Gastroesophageal sphincter (tissue), 4 donors: ENCODE results near the gene NCKIPSD. TPM values are rescaled to one million over a fixed set of nuclear protein-coding genes. Genes with fewer than 3 reads are reported as not detected.

Experiments used
- ATAC-seq: fragments of 150-250 bp; one replicate; pipeline ENCODE4 v1.9.1; 2016; ENCODE audit warnings: mild to moderate bottlenecking, moderate library complexity
- H3K27ac ChIP-seq, 4 donors: fragments of 200-600 bp; sonication (generic) in 3 of 4; 1 replicate in 3 of 4; 2 replicates in 1 of 4; pipeline ENCODE4 v1.5.1; 2016 to 2019
- H3K27me3 ChIP-seq: fragments of 200-600 bp; sonication (generic); one replicate; pipeline ENCODE4 v1.5.1; 2019
- H3K36me3 ChIP-seq, 2 donors: fragments of 200-600 bp; sonication (generic); one replicate each; pipeline ENCODE4 v1.5.1; 2019; ENCODE audit warnings: control low read depth in 1 of 2
- H3K4me1 ChIP-seq, 3 donors: fragments of 200-600 bp; sonication (generic); 1 replicate in 2 of 3; 2 replicates in 1 of 3; pipeline ENCODE4 v1.5.1; 2016 to 2019; ENCODE audit warnings: control low read depth in 2 of 3
- H3K4me3 ChIP-seq, 2 donors: fragments of 200-600 bp; sonication (generic); one replicate each; pipeline ENCODE4 v1.5.1; 2019; ENCODE audit warnings: mild to moderate bottlenecking in 1 of 2, moderate library complexity in 1 of 2
- H3K9me3 ChIP-seq, 3 donors: fragments of 200-600 bp; sonication (generic); one replicate each; pipeline ENCODE4 v1.5.1; 2017 to 2019; ENCODE audit warnings: control low read depth in 2 of 3
- EP300 ChIP-seq: sonication (generic); formaldehyde crosslinking; IDR thresholded peaks from one replicate; pipeline ENCODE4 v1.6.1; 2017; ENCODE audit warnings: antibody characterized with exemption, mild to moderate bottlenecking
- POLR2A ChIP-seq, 2 donors: fragments of 450-650 bp; IDR thresholded peaks; one replicate each; pipeline ENCODE4 v1.6.1; 2017; ENCODE audit warnings: antibody characterized with exemption in 2 of 2, mild to moderate bottlenecking in 2 of 2, moderate library complexity in 1 of 2
- POLR2AphosphoS5 ChIP-seq: sonication (generic); formaldehyde crosslinking; IDR thresholded peaks from one replicate; pipeline ENCODE4 v1.6.1; 2017; ENCODE audit warnings: antibody characterized with exemption
- WGBS, 2 donors: methylation state at CpG; one replicate each; pipeline ENCODE4 v1.1.5; 2018; ENCODE audit warnings: low coverage in 1 of 2; 5-methylcytosine and 5-hydroxymethylcytosine counted together
- total RNA-seq, 4 donors: library from RNA; depleted of rRNA; stranded (reverse); fragments of >200 nt; gene quantifications; one replicate each; pipeline ENCODE4 v1.1.0, GENCODE V29; 2016
- TF ChIP-seq, protein P1 (sequence below), 4 experiments: fragments of 200-600 bp in 2 of 4; fragments of 450-650 bp in 2 of 4; sonication (generic) in 1 of 4; IDR thresholded peaks; one replicate each; pipeline ENCODE4 v1.5.1; 2017 to 2019; ENCODE audit warnings: antibody characterized with exemption in 4 of 4, mild to moderate bottlenecking in 2 of 4, moderate library complexity in 2 of 4

NCKIPSD gene
- total RNA-seq, 4 donors from 2014 or later, result 19.0 to 32.5 (median 21.1) TPM

DNA sequence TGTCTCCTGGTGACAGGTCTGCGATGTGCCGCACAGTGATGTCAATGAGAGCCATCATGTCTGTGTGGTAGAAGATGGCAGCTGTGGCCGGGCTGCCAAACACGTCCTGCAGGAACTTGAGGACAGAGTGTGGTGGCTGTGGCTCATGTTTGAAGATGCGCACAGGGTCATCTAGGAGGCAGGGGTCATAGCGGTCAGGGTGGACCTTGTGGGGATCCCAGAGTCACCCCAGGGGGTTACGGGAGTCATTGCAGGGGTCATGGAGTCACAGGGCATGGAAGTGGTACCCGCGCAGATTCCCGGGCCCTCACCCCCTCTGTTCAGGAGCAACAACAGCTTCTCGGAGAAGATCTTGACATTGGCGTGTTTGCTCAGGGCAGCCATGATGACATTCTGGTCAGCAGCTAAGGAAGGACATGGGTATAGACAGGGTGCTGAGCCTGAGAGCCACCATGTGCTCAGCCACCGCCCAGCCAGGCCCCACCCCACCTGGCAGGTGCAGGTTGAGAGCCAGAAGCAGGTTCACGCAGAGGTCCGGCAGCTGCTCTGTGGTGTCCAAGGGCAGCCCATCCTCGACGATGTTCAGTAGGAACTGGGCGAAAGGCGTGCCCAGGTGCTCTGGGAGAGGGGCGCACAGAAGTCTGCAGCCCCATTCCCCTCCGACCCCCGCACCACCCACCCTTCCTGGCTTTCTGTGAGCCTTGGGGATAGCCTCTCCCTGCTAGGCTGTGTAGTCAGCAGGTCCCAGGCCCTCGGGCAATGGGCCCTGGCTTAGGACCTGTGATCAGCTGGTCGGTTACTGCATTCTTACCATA lies 6.9 kb downstream of the NCKIPSD start:
- peaks cover 0 to 85% of the 10 kb centered on the region in 2 donors for H3K36me3 ChIP-seq
- no peaks in the 10 kb centered on the region for H3K27me3 ChIP-seq
- 94% methylated on average over 5 to 7 of the region's 24 CpGs for WGBS, 2 donors
- TF ChIP-seq EP300 (no peak), POLR2A (IDR thresholded peaks at IDR 0.05) (no peak), POLR2AphosphoS5 (no peak)
- TF ChIP-seq, protein P1, sequence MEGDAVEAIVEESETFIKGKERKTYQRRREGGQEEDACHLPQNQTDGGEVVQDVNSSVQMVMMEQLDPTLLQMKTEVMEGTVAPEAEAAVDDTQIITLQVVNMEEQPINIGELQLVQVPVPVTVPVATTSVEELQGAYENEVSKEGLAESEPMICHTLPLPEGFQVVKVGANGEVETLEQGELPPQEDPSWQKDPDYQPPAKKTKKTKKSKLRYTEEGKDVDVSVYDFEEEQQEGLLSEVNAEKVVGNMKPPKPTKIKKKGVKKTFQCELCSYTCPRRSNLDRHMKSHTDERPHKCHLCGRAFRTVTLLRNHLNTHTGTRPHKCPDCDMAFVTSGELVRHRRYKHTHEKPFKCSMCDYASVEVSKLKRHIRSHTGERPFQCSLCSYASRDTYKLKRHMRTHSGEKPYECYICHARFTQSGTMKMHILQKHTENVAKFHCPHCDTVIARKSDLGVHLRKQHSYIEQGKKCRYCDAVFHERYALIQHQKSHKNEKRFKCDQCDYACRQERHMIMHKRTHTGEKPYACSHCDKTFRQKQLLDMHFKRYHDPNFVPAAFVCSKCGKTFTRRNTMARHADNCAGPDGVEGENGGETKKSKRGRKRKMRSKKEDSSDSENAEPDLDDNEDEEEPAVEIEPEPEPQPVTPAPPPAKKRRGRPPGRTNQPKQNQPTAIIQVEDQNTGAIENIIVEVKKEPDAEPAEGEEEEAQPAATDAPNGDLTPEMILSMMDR (IDR thresholded peaks at IDR 0.05), result no peak
- H3K27ac ChIP-seq, result no peak overlapping the region
- H3K9me3 ChIP-seq, result no peaks in the 10 kb centered on the region
- no peak for ATAC-seq
- peaks cover 0 to 10% (median 4%) of the 10 kb centered on the region in 3 donors for H3K4me1 ChIP-seq
- H3K4me3 ChIP-seq, result no peak overlapping the region

DNA sequence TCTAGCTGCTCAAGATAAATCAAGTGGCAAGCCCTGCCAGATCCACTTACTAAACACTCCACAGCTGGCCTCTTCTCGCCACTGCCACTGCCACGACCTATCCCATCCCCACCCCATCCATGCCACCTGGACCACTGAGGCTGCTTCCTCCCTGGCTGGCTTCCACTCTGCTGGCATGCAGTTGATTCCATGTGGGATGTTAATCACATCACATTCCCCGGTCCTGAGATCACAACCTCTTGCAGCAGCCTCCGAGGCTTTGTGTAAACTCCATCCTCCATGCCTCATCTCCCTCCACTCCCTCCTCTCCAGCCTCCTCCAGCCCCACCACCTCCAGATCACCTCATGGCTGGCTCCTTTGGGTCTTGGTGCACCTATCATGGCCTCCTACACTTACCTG lies 7.7 kb downstream of the NCKIPSD start:
- Histone ChIP-seq H3K36me3 (peaks cover 0 to 87% of the 10 kb centered on the region in 2 donors), H3K27ac (no peak overlapping the region), H3K27me3 (no peaks in the 10 kb centered on the region), H3K4me1 (peaks cover 0 to 2% (median 0%) of the 10 kb centered on the region in 3 donors), H3K9me3 (no peaks in the 10 kb centered on the region), H3K4me3 (no peak overlapping the region)
- 58 to 70% methylated on average over 4 of the region's 4 CpGs for WGBS, 2 donors
- ATAC-seq, result no peak
- TF ChIP-seq, protein P1 (IDR thresholded peaks at IDR 0.05), result no peak
- no peak for TF ChIP-seq EP300
- TF ChIP-seq POLR2A (IDR thresholded peaks at IDR 0.05), result no peak
- no peak for TF ChIP-seq POLR2AphosphoS5

DNA sequence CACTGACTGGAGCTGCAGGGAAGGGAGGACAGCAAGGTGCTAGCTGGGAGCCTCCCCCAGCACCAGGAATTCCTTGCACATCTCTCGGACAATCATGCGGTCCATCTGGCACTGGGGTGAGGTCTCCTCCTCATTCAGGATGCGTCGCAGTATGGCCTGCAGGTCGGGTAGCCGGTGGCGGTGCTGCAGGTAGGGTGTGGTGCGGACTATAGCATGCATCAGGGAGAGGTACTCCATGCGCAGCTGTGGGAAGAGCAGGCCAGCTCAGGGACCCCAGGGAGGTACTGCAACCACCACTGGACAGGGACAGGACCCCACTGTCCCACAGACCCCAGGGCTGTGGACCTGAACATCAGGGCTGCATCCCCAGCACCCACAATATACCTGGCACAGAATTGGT lies 11.2 kb downstream of the NCKIPSD start:
- H3K36me3 ChIP-seq, result peaks cover 0 to 66% of the 10 kb centered on the region in 2 donors
- TF ChIP-seq EP300, result no peak
- TF ChIP-seq POLR2A (IDR thresholded peaks at IDR 0.05), result no peak
- TF ChIP-seq, protein P1 (IDR thresholded peaks at IDR 0.05), result no peak
- no peak for TF ChIP-seq POLR2AphosphoS5
- no peak overlapping the region for H3K27ac ChIP-seq
- H3K27me3 ChIP-seq, result no peaks in the 10 kb centered on the region
- no peak for ATAC-seq
- no peaks in the 10 kb centered on the region for H3K4me1 ChIP-seq
- H3K9me3 ChIP-seq, result no peaks in the 10 kb centered on the region
- no peak overlapping the region for H3K4me3 ChIP-seq
- no CpG with 5 or more reads among the region's 9 CpGs for WGBS, 2 donors

GRCh38 chr3:48672522-48672921 lies 13.2 kb downstream of the NCKIPSD start:
- WGBS, 2 donors, result 75% methylated on average over 1 of the region's 1 CpG; no CpG with 5 or more reads in 1 of the 2 donors
- no peak overlapping the region for H3K4me3 ChIP-seq
- TF ChIP-seq EP300, result no peak
- no peak for TF ChIP-seq POLR2A (IDR thresholded peaks at IDR 0.05)
- TF ChIP-seq POLR2AphosphoS5, result no peak
- TF ChIP-seq, protein P1 (IDR thresholded peaks at IDR 0.05), result no peak
- no peak for ATAC-seq
- no peaks in the 10 kb centered on the region for H3K4me1 ChIP-seq
- H3K9me3 ChIP-seq, result no peaks in the 10 kb centered on the region
- no peak overlapping the region for H3K27ac ChIP-seq
- peaks cover 0 to 46% of the 10 kb centered on the region in 2 donors for H3K36me3 ChIP-seq
- H3K27me3 ChIP-seq, result no peaks in the 10 kb centered on the region

DNA sequence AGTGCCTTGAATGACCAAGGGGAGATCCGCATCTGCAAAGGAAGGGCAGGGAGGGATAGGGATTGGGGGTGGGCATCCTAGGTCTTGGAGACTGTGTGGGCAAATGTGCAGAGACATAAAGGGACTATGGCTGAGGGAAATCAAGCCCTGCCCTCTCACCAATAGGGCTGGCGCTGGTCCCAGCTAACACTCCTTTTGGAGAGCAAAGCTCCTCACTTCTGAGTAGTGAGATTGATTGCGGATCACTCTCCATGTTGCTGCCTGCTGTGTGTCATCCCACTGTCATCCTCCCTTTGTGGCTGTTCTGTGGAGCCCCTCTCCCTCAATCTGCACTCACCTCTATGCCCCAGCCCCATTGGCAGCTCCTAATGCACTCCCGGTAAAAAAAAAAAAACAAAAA lies 20.8 kb downstream of the NCKIPSD start:
- no peak for ATAC-seq
- no peaks in the 10 kb centered on the region for H3K36me3 ChIP-seq
- no peak overlapping the region for H3K27ac ChIP-seq
- peaks cover 46% of the 10 kb centered on the region for H3K27me3 ChIP-seq
- TF ChIP-seq EP300 (no peak), POLR2AphosphoS5 (no peak)
- TF ChIP-seq, protein P1 (IDR thresholded peaks at IDR 0.05), result no peak
- 71 to 89% methylated on average over 2 to 3 of the region's 4 CpGs for WGBS, 2 donors
- no peak overlapping the region for H3K4me3 ChIP-seq
- no peaks in the 10 kb centered on the region for H3K9me3 ChIP-seq
- H3K4me1 ChIP-seq, result peaks cover 0 to 34% (median 4%) of the 10 kb centered on the region in 3 donors
